HEK293 (cell line): ENCODE data around the gene BACH2.

Experiments
- CTCF ChIA-PET: fragments of 350-600 bp; formaldehyde crosslinking; extraction: SDS; loops from one replicate; lab custom pipeline; 2021; ENCODE audit warnings: antibody characterized with exemption; lab: Yijun Ruan, JAX
- POLR2A ChIA-PET: fragments of 300-600 bp; formaldehyde crosslinking; extraction: SDS; loops from one replicate; lab custom pipeline; 2020; ENCODE audit warnings: antibody characterized with exemption, inconsistent platforms; lab: Yijun Ruan, JAX
- H3K27ac ChIP-seq: fragments of 200-500 bp; sonication (Bioruptor generic); 2 replicates; pipeline ENCODE4 v1.5.1; 2014; ENCODE audit warnings: low read depth, low read length, control low read depth, inconsistent platforms; ENCODE audit errors: extremely low read depth
- H3K36me3 ChIP-seq, 2 experiments: fragments of 200-500 bp in 1 of 2; sonication (Bioruptor generic) in 1 of 2; 1 replicate in 1 of 2; 2 replicates in 1 of 2; pipeline ENCODE4 v1.5.1; 2014 to 2017; ENCODE audit warnings: inconsistent platforms in 2 of 2, low read length in 2 of 2; ENCODE audit not compliant: control insufficient read depth in 2 of 2, insufficient read depth in 1 of 2
- H3K4me1 ChIP-seq: fragments of 200-500 bp; sonication (Bioruptor generic); 2 replicates; pipeline ENCODE4 v1.5.1; 2014; ENCODE audit warnings: mild to moderate bottlenecking, low read length, inconsistent platforms; ENCODE audit not compliant: control insufficient read depth, insufficient read depth
- H3K4me3 ChIP-seq: 2 replicates; pipeline ENCODE4 v1.5.1; 2011; ENCODE audit warnings: low read depth, mild to moderate bottlenecking, control low read depth, low read length, moderate library complexity
- H3K9me3 ChIP-seq: fragments of 200-500 bp; sonication (Bioruptor generic); 2 replicates; pipeline ENCODE4 v1.5.1; 2014; ENCODE audit warnings: low read depth, low read length, inconsistent platforms; ENCODE audit not compliant: control insufficient read depth, insufficient read depth
- BCL11A ChIP-seq: fragments of 450-650 bp; formaldehyde crosslinking; IDR thresholded peaks from 2 replicates; pipeline ENCODE4 v1.5.1; 2016; ENCODE audit warnings: low read depth, missing biosample characterization, missing genetic modification characterization
- EGR2 ChIP-seq: fragments of 450-650 bp; formaldehyde crosslinking; IDR thresholded peaks from 2 replicates; pipeline ENCODE4 v1.5.1; 2016; ENCODE audit warnings: low read depth, missing biosample characterization, missing genetic modification characterization
- GLIS1 ChIP-seq: fragments of 450-650 bp; formaldehyde crosslinking; IDR thresholded peaks from 2 replicates; pipeline ENCODE4 v1.5.1; 2016; ENCODE audit warnings: missing biosample characterization, missing genetic modification characterization
- HOXC10 ChIP-seq: sonication (generic); formaldehyde crosslinking; IDR thresholded peaks from 2 replicates; pipeline ENCODE4 v1.8.1; 2023; ENCODE audit warnings: mild to moderate bottlenecking, missing genetic modification reagents
- KLF7 ChIP-seq: fragments of 450-650 bp; formaldehyde crosslinking; IDR thresholded peaks from 2 replicates; pipeline ENCODE4 v1.5.1; 2016; ENCODE audit warnings: missing biosample characterization, missing genetic modification characterization, borderline replicate concordance
- OVOL3 ChIP-seq: fragments of 450-650 bp; formaldehyde crosslinking; IDR thresholded peaks from 2 replicates; pipeline ENCODE4 v1.5.1; 2016; ENCODE audit warnings: missing biosample characterization, missing genetic modification characterization
- TCF7L2 ChIP-seq: IDR thresholded peaks from 2 replicates; pipeline ENCODE4 v1.6.1; 2011; ENCODE audit warnings: low read depth, mild to moderate bottlenecking, inconsistent platforms, low read length, moderate library complexity, borderline replicate concordance
- YY2 ChIP-seq: fragments of 450-650 bp; formaldehyde crosslinking; IDR thresholded peaks from 2 replicates; pipeline ENCODE4 v1.5.1; 2016; ENCODE audit warnings: missing biosample characterization, missing genetic modification characterization
- ZBTB20 ChIP-seq: fragments of 450-650 bp; formaldehyde crosslinking; IDR thresholded peaks from 2 replicates; pipeline ENCODE4 v1.5.1; 2016; ENCODE audit warnings: missing biosample characterization, missing genetic modification characterization
- ZBTB21 ChIP-seq: fragments of 450-650 bp; formaldehyde crosslinking; IDR thresholded peaks from 2 replicates; pipeline ENCODE4 v1.5.1; 2017; ENCODE audit warnings: missing biosample characterization, missing genetic modification characterization
- ZNF138 ChIP-seq: fragments of 450-650 bp; formaldehyde crosslinking; IDR thresholded peaks from 2 replicates; pipeline ENCODE4 v1.5.1; 2016; ENCODE audit warnings: missing biosample characterization, missing genetic modification characterization, borderline replicate concordance
- ZNF350 ChIP-seq: fragments of 450-650 bp; formaldehyde crosslinking; IDR thresholded peaks from 2 replicates; pipeline ENCODE4 v1.5.0; 2017; ENCODE audit warnings: missing biosample characterization, mild to moderate bottlenecking, missing genetic modification characterization
- ZNF416 ChIP-seq: fragments of 450-650 bp; formaldehyde crosslinking; IDR thresholded peaks from 2 replicates; pipeline ENCODE4 v1.5.1; 2016; ENCODE audit warnings: missing biosample characterization, missing genetic modification characterization
- ZNF423 ChIP-seq: fragments of 450-650 bp; formaldehyde crosslinking; IDR thresholded peaks from 2 replicates; pipeline ENCODE4 v1.5.1; 2016; ENCODE audit warnings: missing biosample characterization, missing genetic modification characterization
- ZNF48 ChIP-seq: fragments of 450-650 bp; formaldehyde crosslinking; IDR thresholded peaks from 2 replicates; pipeline ENCODE4 v1.5.1; 2016; ENCODE audit warnings: missing biosample characterization, missing genetic modification characterization
- ZNF501 ChIP-seq: fragments of 450-650 bp; formaldehyde crosslinking; IDR thresholded peaks from 2 replicates; pipeline ENCODE4 v1.5.1; 2016; ENCODE audit warnings: missing biosample characterization, missing genetic modification characterization
- ZNF510 ChIP-seq: fragments of 450-650 bp; formaldehyde crosslinking; IDR thresholded peaks from 2 replicates; pipeline ENCODE4 v1.5.1; 2018; ENCODE audit warnings: mild to moderate bottlenecking, missing genetic modification characterization, missing biosample characterization; ENCODE audit not compliant: insufficient replicate concordance
- ZNF600 ChIP-seq: fragments of 450-650 bp; formaldehyde crosslinking; IDR thresholded peaks from 2 replicates; pipeline ENCODE4 v1.5.1; 2016; ENCODE audit warnings: missing biosample characterization, missing genetic modification characterization
- ZXDB ChIP-seq: fragments of 450-650 bp; formaldehyde crosslinking; IDR thresholded peaks from 2 replicates; pipeline ENCODE4 v1.5.1; 2016; ENCODE audit warnings: missing biosample characterization, missing genetic modification characterization
- TF ChIP-seq, protein P1 (sequence below): IDR thresholded peaks from 2 replicates; pipeline ENCODE4 v1.6.1; 2011; ENCODE audit warnings: mild to moderate bottlenecking, low read depth, low read length, borderline replicate concordance
- TF ChIP-seq, protein P2 (sequence below): fragments of 450-650 bp; formaldehyde crosslinking; IDR thresholded peaks from 2 replicates; pipeline ENCODE4 v1.5.1; 2016; ENCODE audit warnings: missing biosample characterization, missing genetic modification characterization, low read depth
- TF ChIP-seq, protein P3 (sequence below): fragments of 450-650 bp; formaldehyde crosslinking; IDR thresholded peaks from 2 replicates; pipeline ENCODE4 v1.5.1; 2016; ENCODE audit warnings: missing biosample characterization, missing genetic modification characterization
- TF ChIP-seq, protein P4 (sequence below): fragments of 450-650 bp; formaldehyde crosslinking; IDR thresholded peaks from 2 replicates; pipeline ENCODE4; 2016; ENCODE audit warnings: missing biosample characterization, missing genetic modification characterization
- TF ChIP-seq, protein P5 (sequence below): fragments of 450-650 bp; formaldehyde crosslinking; IDR thresholded peaks from 2 replicates; pipeline ENCODE4 v1.5.1; 2016; ENCODE audit warnings: missing biosample characterization, missing genetic modification characterization
- TF ChIP-seq, protein P6 (sequence below): fragments of 450-650 bp; formaldehyde crosslinking; IDR thresholded peaks from 2 replicates; pipeline ENCODE4 v1.5.1; 2016; ENCODE audit warnings: missing biosample characterization, missing genetic modification characterization

BACH2 gene

DNA sequence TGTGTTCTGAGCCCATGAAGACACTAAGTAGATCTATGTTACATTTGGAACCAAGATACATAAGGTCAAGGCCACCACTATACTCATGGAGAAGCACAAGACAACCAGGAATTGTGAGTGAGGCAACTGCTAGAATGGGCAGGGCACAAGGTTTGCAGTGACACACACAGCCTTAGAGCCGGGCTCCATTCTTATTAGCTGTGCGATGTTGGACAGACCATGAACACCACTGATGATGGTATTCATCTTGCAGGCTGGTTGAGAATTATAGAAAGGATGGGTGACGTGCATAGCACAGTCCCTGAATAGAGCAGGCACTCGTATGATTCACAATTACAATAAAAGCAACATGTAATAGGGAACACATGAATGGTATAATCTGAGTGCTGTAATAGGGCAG lies 229.9 kb downstream of the BACH2 start (continued):
- TF ChIP-seq ZBTB21 (tag by site-specific recombination) (no peak), YY2 (tag by site-specific recombination) (no peak), ZXDB (tag by site-specific recombination) (no peak), BCL11A (no peak), ZNF138 (tag by site-specific recombination) (no peak)
- TF ChIP-seq, protein P1, sequence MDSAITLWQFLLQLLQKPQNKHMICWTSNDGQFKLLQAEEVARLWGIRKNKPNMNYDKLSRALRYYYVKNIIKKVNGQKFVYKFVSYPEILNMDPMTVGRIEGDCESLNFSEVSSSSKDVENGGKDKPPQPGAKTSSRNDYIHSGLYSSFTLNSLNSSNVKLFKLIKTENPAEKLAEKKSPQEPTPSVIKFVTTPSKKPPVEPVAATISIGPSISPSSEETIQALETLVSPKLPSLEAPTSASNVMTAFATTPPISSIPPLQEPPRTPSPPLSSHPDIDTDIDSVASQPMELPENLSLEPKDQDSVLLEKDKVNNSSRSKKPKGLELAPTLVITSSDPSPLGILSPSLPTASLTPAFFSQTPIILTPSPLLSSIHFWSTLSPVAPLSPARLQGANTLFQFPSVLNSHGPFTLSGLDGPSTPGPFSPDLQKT: no peak
- TF ChIP-seq, protein P2, sequence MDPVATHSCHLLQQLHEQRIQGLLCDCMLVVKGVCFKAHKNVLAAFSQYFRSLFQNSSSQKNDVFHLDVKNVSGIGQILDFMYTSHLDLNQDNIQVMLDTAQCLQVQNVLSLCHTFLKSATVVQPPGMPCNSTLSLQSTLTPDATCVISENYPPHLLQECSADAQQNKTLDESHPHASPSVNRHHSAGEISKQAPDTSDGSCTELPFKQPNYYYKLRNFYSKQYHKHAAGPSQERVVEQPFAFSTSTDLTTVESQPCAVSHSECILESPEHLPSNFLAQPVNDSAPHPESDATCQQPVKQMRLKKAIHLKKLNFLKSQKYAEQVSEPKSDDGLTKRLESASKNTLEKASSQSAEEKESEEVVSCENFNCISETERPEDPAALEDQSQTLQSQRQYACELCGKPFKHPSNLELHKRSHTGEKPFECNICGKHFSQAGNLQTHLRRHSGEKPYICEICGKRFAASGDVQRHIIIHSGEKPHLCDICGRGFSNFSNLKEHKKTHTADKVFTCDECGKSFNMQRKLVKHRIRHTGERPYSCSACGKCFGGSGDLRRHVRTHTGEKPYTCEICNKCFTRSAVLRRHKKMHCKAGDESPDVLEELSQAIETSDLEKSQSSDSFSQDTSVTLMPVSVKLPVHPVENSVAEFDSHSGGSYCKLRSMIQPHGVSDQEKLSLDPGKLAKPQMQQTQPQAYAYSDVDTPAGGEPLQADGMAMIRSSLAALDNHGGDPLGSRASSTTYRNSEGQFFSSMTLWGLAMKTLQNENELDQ (tag by site-specific recombination): no peak

DNA sequence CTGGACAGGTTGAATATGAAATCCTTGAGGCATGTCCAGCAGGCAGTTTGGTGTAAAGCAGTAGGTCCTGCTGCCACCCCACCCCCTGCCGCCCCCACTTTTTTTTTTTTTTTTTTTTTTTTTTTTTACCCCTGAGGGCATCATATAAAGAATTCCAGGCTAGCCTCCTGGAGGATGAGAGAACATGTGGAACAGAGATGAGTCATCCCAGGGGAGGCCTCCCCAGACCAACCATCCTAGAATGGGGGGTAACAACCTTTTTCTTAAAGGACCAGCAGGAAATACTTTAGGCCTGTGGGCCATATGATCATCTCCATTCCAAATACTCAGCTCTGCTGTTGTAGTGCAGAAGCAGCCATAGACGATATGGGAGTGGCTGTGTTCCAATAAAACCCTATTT lies 231.5 kb downstream of the BACH2 start:
- Histone ChIP-seq H3K36me3 (no peaks in the 10 kb centered on the region), H3K4me1 (peaks cover 9% of the 10 kb centered on the region; the same call in 1 of the 2 replicates), H3K27ac (no peak overlapping the region), H3K4me3 (no peak overlapping the region), H3K9me3 (no peaks in the 10 kb centered on the region)
- ChIA-PET POLR2A (no interaction called here), CTCF (no interaction called here)
- TF ChIP-seq, protein P3, sequence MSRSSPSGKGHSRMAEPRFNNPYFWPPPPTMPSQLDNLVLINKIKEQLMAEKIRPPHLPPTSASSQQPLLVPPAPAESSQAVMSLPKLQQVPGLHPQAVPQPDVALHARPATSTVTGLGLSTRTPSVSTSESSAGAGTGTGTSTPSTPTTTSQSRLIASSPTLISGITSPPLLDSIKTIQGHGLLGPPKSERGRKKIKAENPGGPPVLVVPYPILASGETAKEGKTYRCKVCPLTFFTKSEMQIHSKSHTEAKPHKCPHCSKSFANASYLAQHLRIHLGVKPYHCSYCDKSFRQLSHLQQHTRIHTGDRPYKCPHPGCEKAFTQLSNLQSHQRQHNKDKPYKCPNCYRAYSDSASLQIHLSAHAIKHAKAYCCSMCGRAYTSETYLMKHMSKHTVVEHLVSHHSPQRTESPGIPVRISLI: peak; percentile 71; the same call in 1 of the 2 replicates
- no peak for TF ChIP-seq EGR2 (tag by site-specific recombination)

DNA sequence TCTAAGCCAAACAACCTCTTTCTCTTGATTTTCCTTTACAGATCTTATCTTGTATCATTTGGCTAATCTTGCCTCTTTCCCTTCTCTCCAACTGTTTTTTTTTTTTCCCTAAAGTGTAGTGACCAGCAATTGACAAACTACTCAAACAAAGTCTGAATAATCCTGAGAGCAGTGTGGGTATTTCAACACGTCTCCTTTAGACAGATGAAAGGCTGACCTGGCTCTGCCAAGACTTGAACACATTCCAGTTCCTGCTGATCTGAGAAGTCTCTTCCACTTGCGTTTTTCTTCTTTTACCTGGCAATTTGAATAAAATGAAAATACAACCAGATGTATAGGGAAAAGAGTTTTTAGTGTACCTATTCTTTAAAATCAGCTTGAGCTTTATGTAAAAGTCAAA lies 234.0 kb downstream of the BACH2 start:
- CTCF ChIA-PET: interaction anchor here (2.4 kb wide), 1 partner anchor 122 kb away, joined by 8 read pairs; no protein-coding TSS in a partner anchor
- POLR2A ChIA-PET: no interaction called here
- Histone ChIP-seq H3K27ac (no peak overlapping the region), H3K9me3 (no peaks in the 10 kb centered on the region), H3K4me3 (no peak overlapping the region), H3K36me3 (no peaks in the 10 kb centered on the region), H3K4me1 (0 out of 2 replicates have a peak, but pooled peaks cover 3% of the 10 kb centered on the region)
- TF ChIP-seq ZNF510 (tag by site-specific recombination): no peak
- TF ChIP-seq, protein P3: no peak
- no peak for TF ChIP-seq ZNF48 (tag by site-specific recombination)
- no peak for TF ChIP-seq HOXC10 (CRISPR knock-in tag)
- TF ChIP-seq OVOL3 (tag by site-specific recombination): no peak
- TF ChIP-seq ZBTB20 (tag by site-specific recombination): no peak
- TF ChIP-seq GLIS1 (tag by site-specific recombination): no peak
- no peak for TF ChIP-seq ZNF423 (tag by site-specific recombination)
- TF ChIP-seq, protein P4, sequence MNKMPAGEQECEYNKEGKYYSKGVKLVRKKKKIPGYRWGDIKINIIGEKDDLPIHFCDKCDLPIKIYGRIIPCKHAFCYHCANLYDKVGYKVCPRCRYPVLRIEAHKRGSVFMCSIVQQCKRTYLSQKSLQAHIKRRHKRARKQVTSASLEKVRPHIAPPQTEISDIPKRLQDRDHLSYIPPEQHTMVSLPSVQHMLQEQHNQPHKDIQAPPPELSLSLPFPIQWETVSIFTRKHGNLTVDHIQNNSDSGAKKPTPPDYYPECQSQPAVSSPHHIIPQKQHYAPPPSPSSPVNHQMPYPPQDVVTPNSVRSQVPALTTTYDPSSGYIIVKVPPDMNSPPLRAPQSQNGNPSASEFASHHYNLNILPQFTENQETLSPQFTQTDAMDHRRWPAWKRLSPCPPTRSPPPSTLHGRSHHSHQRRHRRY (tag by site-specific recombination): no peak
- no peak for TF ChIP-seq ZNF416 (tag by site-specific recombination)
- TF ChIP-seq ZNF501 (tag by site-specific recombination): no peak
- TF ChIP-seq, protein P5, sequence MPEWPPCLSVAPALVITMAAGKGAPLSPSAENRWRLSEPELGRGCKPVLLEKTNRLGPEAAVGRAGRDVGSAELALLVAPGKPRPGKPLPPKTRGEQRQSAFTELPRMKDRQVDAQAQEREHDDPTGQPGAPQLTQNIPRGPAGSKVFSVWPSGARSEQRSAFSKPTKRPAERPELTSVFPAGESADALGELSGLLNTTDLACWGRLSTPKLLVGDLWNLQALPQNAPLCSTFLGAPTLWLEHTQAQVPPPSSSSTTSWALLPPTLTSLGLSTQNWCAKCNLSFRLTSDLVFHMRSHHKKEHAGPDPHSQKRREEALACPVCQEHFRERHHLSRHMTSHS (tag by site-specific recombination): no peak
- TF ChIP-seq KLF7: no peak
- TF ChIP-seq, protein P6, sequence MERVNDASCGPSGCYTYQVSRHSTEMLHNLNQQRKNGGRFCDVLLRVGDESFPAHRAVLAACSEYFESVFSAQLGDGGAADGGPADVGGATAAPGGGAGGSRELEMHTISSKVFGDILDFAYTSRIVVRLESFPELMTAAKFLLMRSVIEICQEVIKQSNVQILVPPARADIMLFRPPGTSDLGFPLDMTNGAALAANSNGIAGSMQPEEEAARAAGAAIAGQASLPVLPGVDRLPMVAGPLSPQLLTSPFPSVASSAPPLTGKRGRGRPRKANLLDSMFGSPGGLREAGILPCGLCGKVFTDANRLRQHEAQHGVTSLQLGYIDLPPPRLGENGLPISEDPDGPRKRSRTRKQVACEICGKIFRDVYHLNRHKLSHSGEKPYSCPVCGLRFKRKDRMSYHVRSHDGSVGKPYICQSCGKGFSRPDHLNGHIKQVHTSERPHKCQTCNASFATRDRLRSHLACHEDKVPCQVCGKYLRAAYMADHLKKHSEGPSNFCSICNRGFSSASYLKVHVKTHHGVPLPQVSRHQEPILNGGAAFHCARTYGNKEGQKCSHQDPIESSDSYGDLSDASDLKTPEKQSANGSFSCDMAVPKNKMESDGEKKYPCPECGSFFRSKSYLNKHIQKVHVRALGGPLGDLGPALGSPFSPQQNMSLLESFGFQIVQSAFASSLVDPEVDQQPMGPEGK (tag by site-specific recombination): no peak
- no peak for TF ChIP-seq ZNF350 (tag by site-specific recombination)
- TF ChIP-seq ZNF600 (tag by site-specific recombination): no peak
- TF ChIP-seq TCF7L2: no peak
